ENCODE results near the gene RHOB. TPM values are rescaled to one million over a fixed set of nuclear protein-coding genes. Genes with fewer than 3 reads are reported as not detected.

The RHOB gene
- total RNA-seq, 1 donor, result 161 TPM

DNA sequence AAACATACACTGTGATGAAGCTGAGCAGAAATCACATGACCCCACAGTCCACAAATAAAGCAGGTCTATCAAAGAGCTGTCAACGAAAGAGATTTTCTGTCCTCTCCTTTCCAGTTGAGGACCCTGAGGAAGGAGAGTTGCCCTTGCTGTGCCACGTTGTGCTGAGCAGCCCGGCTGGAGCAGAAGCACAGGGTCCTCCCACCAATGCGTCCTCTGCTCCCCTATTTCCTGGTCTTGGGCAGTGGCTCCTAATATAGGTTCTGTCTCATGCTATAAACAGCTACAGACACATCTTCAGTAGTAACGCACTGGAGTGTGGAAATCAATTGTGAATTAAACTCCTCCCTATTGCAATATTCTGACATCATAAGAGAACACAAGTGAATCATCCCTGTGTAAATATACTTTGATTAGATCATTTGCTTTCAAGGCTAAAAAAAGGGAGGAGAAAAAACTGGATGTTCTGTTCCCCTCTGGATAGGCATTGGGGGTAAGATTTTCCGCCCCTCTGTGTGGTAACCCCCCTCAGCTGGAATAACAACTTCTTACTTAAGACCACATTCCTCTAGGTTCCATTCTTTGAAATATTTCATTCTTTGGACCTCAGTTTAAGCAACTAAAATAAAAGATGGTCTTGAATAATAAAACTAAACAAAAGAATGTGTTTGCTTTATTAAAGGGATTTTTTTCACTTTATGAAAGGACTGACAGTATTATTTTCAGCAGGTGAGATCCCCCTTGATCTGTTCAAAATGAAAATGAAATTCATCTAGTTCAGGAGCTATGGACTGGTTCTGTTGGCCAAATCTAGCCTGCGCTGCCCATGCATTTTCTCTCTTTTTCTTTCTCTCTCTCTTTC, 8.3 kb upstream of the RHOB start:
- H3K4me3 ChIP-seq (ENCODE audit: insufficient read depth, low read length), result peak overlapping the region; percentile 41
- H3K27ac ChIP-seq (ENCODE audit: low read depth, low read length), result peak overlapping the region; percentile 12
- no peaks in the 10 kb centered on the region for H4K20me1 ChIP-seq (ENCODE audit: insufficient read depth, low read length)
- no peak overlapping the region for H2AFZ ChIP-seq (ENCODE audit: low read length)
- no peaks in the 10 kb centered on the region for H3K9me3 ChIP-seq (ENCODE audit: low read depth, low read length)
- TF ChIP-seq, protein P1, sequence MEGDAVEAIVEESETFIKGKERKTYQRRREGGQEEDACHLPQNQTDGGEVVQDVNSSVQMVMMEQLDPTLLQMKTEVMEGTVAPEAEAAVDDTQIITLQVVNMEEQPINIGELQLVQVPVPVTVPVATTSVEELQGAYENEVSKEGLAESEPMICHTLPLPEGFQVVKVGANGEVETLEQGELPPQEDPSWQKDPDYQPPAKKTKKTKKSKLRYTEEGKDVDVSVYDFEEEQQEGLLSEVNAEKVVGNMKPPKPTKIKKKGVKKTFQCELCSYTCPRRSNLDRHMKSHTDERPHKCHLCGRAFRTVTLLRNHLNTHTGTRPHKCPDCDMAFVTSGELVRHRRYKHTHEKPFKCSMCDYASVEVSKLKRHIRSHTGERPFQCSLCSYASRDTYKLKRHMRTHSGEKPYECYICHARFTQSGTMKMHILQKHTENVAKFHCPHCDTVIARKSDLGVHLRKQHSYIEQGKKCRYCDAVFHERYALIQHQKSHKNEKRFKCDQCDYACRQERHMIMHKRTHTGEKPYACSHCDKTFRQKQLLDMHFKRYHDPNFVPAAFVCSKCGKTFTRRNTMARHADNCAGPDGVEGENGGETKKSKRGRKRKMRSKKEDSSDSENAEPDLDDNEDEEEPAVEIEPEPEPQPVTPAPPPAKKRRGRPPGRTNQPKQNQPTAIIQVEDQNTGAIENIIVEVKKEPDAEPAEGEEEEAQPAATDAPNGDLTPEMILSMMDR (IDR thresholded peaks at IDR 0.05; ENCODE audit: extremely low read depth, low read depth, low read length), result no peak
- no peaks in the 10 kb centered on the region for H3K27me3 ChIP-seq (ENCODE audit: insufficient read depth, low read length)
- no peaks in the 10 kb centered on the region for H3K79me2 ChIP-seq (ENCODE audit: insufficient read depth, low read length)
- no peak for DNase-seq (ENCODE audit: insufficient read length, low spot score, missing footprints)
- no peaks in the 10 kb centered on the region for H3K36me3 ChIP-seq (ENCODE audit: insufficient read depth, low read length)
- H3K4me2 ChIP-seq (ENCODE audit: insufficient read depth, low read length), result peak overlapping the region; percentile 67
- peaks cover 16% of the 10 kb centered on the region for H3K4me1 ChIP-seq (ENCODE audit: insufficient read depth, low read length)

DNA sequence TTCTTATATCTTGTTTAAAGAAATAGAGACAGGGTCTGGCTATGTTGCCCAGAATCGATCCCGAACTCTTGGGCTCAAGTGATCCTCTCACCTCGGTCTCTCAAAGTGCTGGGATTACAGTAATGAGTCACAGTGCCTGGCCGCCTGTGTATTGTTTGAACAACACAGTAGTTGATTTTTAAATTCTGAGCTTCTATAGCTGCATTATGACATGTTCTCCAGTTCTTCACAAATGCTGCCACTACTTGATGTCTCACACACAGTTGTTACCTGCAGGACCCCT, 7.7 kb upstream of the RHOB start:
- Histone ChIP-seq H3K79me2 (ENCODE audit: insufficient read depth, low read length) (no peaks in the 10 kb centered on the region), H3K4me1 (ENCODE audit: insufficient read depth, low read length) (peaks cover 22% of the 10 kb centered on the region), H3K36me3 (ENCODE audit: insufficient read depth, low read length) (no peaks in the 10 kb centered on the region), H3K27ac (ENCODE audit: low read depth, low read length) (peak overlapping the region; percentile 12), H3K4me3 (ENCODE audit: insufficient read depth, low read length) (peak overlapping the region; percentile 41), H4K20me1 (ENCODE audit: insufficient read depth, low read length) (no peaks in the 10 kb centered on the region), H2AFZ (ENCODE audit: low read length) (no peak overlapping the region), H3K4me2 (ENCODE audit: insufficient read depth, low read length) (peak overlapping the region; percentile 67), H3K27me3 (ENCODE audit: insufficient read depth, low read length) (no peaks in the 10 kb centered on the region), H3K9me3 (ENCODE audit: low read depth, low read length) (no peaks in the 10 kb centered on the region)
- no peak for DNase-seq (ENCODE audit: insufficient read length, low spot score, missing footprints)
- TF ChIP-seq, protein P1 (IDR thresholded peaks at IDR 0.05; ENCODE audit: extremely low read depth, low read depth, low read length), result no peak

DNA sequence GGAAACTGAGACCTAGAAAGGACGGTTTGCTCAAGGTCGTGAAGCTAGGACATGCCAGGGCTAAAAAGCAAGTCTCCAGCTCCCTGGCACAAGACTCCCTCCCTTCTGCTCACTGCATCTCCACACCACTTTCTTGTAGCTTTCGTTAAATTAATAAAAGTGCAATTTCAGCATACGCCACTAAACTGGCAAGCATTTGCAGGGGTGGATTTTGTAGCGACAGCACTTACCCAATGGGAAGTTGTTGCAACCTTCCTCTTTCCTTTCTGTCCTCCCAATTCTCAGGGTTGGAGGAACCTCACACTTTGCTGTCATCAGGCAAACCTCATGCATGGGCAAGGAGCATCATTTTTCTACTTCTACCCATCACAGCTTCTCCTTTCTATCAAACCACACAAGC, 7.4 kb upstream of the RHOB start:
- DNase-seq (ENCODE audit: insufficient read length, low spot score, missing footprints), result no peak
- Histone ChIP-seq H3K4me3 (ENCODE audit: insufficient read depth, low read length) (no peak overlapping the region), H3K9me3 (ENCODE audit: low read depth, low read length) (no peaks in the 10 kb centered on the region), H3K4me1 (ENCODE audit: insufficient read depth, low read length) (peaks cover 25% of the 10 kb centered on the region), H3K4me2 (ENCODE audit: insufficient read depth, low read length) (peak overlapping the region; percentile 67), H3K27me3 (ENCODE audit: insufficient read depth, low read length) (no peaks in the 10 kb centered on the region), H3K27ac (ENCODE audit: low read depth, low read length) (no peak overlapping the region), H3K36me3 (ENCODE audit: insufficient read depth, low read length) (no peaks in the 10 kb centered on the region), H2AFZ (ENCODE audit: low read length) (no peak overlapping the region), H3K79me2 (ENCODE audit: insufficient read depth, low read length) (no peaks in the 10 kb centered on the region), H4K20me1 (ENCODE audit: insufficient read depth, low read length) (no peaks in the 10 kb centered on the region)
- TF ChIP-seq, protein P1 (IDR thresholded peaks at IDR 0.05; ENCODE audit: extremely low read depth, low read depth, low read length), result no peak

DNA sequence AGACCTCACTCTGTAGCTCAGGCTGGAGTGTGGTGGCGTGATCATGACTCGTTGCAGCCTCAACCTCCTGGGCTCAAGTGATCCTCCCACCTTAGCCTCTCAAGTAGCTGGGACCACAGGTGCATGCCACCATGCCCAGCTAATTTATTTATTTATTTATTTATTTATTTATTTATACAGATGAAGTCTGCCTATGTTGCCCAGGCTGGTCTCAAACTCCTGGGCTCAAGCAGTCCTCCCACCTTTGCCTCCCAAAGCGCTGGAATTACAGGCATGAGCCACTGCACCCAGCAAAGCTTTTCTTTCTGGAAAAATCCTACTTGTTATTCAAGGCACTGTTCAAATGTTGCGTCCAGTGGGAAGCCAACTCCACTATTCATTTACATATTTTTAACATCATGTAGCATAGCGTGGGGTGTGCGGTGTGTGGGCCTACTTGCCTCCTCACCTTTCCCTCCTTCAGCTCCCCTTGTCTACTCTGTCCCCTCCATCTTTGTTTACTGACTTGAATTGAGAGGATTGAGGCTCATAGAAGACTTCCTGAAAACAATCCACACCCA, 6.8 kb upstream of the RHOB start:
- H3K9me3 ChIP-seq (ENCODE audit: low read depth, low read length), result no peaks in the 10 kb centered on the region
- DNase-seq (ENCODE audit: insufficient read length, low spot score, missing footprints), result no peak
- no peak overlapping the region for H3K27ac ChIP-seq (ENCODE audit: low read depth, low read length)
- H3K4me3 ChIP-seq (ENCODE audit: insufficient read depth, low read length), result no peak overlapping the region
- no peaks in the 10 kb centered on the region for H3K79me2 ChIP-seq (ENCODE audit: insufficient read depth, low read length)
- no peaks in the 10 kb centered on the region for H3K36me3 ChIP-seq (ENCODE audit: insufficient read depth, low read length)
- no peaks in the 10 kb centered on the region for H3K27me3 ChIP-seq (ENCODE audit: insufficient read depth, low read length)
- TF ChIP-seq, protein P1 (IDR thresholded peaks at IDR 0.05; ENCODE audit: extremely low read depth, low read depth, low read length), result no peak
- peaks cover 28% of the 10 kb centered on the region for H3K4me1 ChIP-seq (ENCODE audit: insufficient read depth, low read length)
- H2AFZ ChIP-seq (ENCODE audit: low read length), result no peak overlapping the region
- no peak overlapping the region for H3K4me2 ChIP-seq (ENCODE audit: insufficient read depth, low read length)
- no peaks in the 10 kb centered on the region for H4K20me1 ChIP-seq (ENCODE audit: insufficient read depth, low read length)
